Measurements from ENCODE around the gene MPV17L. TPM values are rescaled to one million over a fixed set of nuclear protein-coding genes. Genes with fewer than 3 reads are reported as not detected.
"Not testable (repeated sequence)": the region's sequence is repeated elsewhere in the genome, so short reads cannot be mapped to it uniquely, and the experiment has no call there.

Gene MPV17L
- total RNA-seq, 1 donor from 2014 or later = 0.55 TPM

- H3K9me3 Mint-ChIP-seq; H3K36me3 Mint-ChIP-seq (ENCODE audit: low read depth); ATAC-seq (ENCODE audit: low read depth); H3K4me1 Mint-ChIP-seq; DNase-seq; intact Hi-C loops (cut with micrococcal nuclease); H3K27ac Mint-ChIP-seq; CTCF ChIA-PET; POLR2A ChIA-PET: not testable (repeated sequence)
- Mint-ChIP-seq H3K4me3 (peak overlapping the region; percentile 48), H3K27me3 (peaks cover 12% of the 10 kb centered on the region)
Measured at GRCh38 chr16:15396509-15396829, 915 bp downstream of the MPV17L start.

GRCh38 chr16:15396948-15397594, 1.5 kb downstream of the MPV17L start:
- Mint-ChIP-seq H3K9me3 (no peaks in the 10 kb centered on the region), H3K36me3 (ENCODE audit: low read depth) (no peaks in the 10 kb centered on the region)
- POLR2A ChIA-PET = no interaction called here

GRCh38 chr16:15398618-15399316, 3.2 kb downstream of the MPV17L start:
- no peaks in the 10 kb centered on the region for H3K36me3 Mint-ChIP-seq (ENCODE audit: low read depth)
- peaks cover 9% of the 10 kb centered on the region for H3K4me1 Mint-ChIP-seq
- no peak for DNase-seq
- no peak overlapping the region for H3K4me3 Mint-ChIP-seq
- ChIA-PET CTCF (no interaction called here), POLR2A (no interaction called here)
- no peak overlapping the region for H3K27ac Mint-ChIP-seq
- ATAC-seq (ENCODE audit: low read depth) = no peak
- no peaks in the 10 kb centered on the region for H3K9me3 Mint-ChIP-seq
- intact Hi-C loops (cut with micrococcal nuclease) = no loop called here
- peaks cover 7% of the 10 kb centered on the region for H3K27me3 Mint-ChIP-seq
- TF ChIP-seq CTCF (IDR thresholded peaks at IDR 0.05) = no peak

More at GRCh38 chr16:15396948-15397594, 1.5 kb downstream of the MPV17L start:
- Mint-ChIP-seq H3K4me3 (no peak overlapping the region), H3K4me1 (peaks cover 4% of the 10 kb centered on the region), H3K27me3 (peaks cover 9% of the 10 kb centered on the region), H3K27ac (no peak overlapping the region)
- no peak for ATAC-seq (ENCODE audit: low read depth)
- no peak for TF ChIP-seq CTCF (IDR thresholded peaks at IDR 0.05)
- CTCF ChIA-PET = no interaction called here
- no peak for DNase-seq
- intact Hi-C loops (cut with micrococcal nuclease) = no loop called here

- Mint-ChIP-seq H3K4me1 (peaks cover 15% of the 10 kb centered on the region), H3K9me3 (no peaks in the 10 kb centered on the region), H3K36me3 (ENCODE audit: low read depth) (no peaks in the 10 kb centered on the region), H3K27me3 (peaks cover 7% of the 10 kb centered on the region), H3K27ac (no peak overlapping the region), H3K4me3 (no peak overlapping the region)
- intact Hi-C loops (cut with micrococcal nuclease) = no loop called here
- DNase-seq (no peak), ATAC-seq (ENCODE audit: low read depth) (no peak)
- no peak for TF ChIP-seq CTCF (IDR thresholded peaks at IDR 0.05)
- CTCF ChIA-PET = no interaction called here
- POLR2A ChIA-PET = no interaction called here
Measured at GRCh38 chr16:15399317-15399716, 3.8 kb downstream of the MPV17L start.

- intact Hi-C loops (cut with micrococcal nuclease); H3K27ac Mint-ChIP-seq; CTCF ChIA-PET; H3K9me3 Mint-ChIP-seq; H3K36me3 Mint-ChIP-seq (ENCODE audit: low read depth); ATAC-seq (ENCODE audit: low read depth); DNase-seq; POLR2A ChIA-PET; H3K27me3 Mint-ChIP-seq; H3K4me3 Mint-ChIP-seq: not testable (repeated sequence)
- peaks cover 20% of the 10 kb centered on the region for H3K4me1 Mint-ChIP-seq
Measured at GRCh38 chr16:15400314-15400713, 4.8 kb downstream of the MPV17L start.

GRCh38 chr16:15401972-15402371, 6.4 kb downstream of the MPV17L start:
- intact Hi-C loops (cut with micrococcal nuclease) = no loop called here
- CTCF ChIA-PET = no interaction called here

More at GRCh38 chr16:15401972-15402371, 6.4 kb downstream of the MPV17L start:
- peaks cover 16% of the 10 kb centered on the region for H3K4me1 Mint-ChIP-seq
- H3K36me3 Mint-ChIP-seq (ENCODE audit: low read depth) = no peaks in the 10 kb centered on the region
- no peak overlapping the region for H3K27ac Mint-ChIP-seq
- ATAC-seq (ENCODE audit: low read depth) (no peak), DNase-seq (no peak)
- H3K9me3 Mint-ChIP-seq = no peaks in the 10 kb centered on the region
- no peak for TF ChIP-seq CTCF (IDR thresholded peaks at IDR 0.05)
- H3K4me3 Mint-ChIP-seq = no peak overlapping the region
- POLR2A ChIA-PET = no interaction called here
- no peaks in the 10 kb centered on the region for H3K27me3 Mint-ChIP-seq
